ENCODE results near the gene SPRY2. TPM values are rescaled to one million over a fixed set of nuclear protein-coding genes. Genes with fewer than 3 reads are reported as not detected.

SPRY2 gene
- total RNA-seq, 2 experiments from 2014 or later = 0.41 to 0.56 TPM

DNA sequence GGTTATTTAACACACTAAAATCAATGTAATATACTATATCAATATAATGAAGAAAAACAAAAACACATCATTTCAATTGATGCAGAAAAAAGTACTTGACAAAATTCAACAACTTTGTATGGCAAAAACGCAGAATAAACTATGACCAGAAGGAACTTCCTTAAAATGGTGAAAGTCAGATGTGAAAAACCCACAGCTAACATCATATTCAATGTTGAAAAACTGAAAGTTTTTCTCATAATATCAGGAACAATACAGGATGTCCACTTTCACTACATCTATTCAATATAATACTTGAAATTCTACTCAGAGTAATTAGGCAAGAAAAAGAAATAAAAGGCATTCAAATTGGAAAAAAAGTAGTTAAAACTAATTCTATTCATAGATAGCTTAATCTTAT is 50.3 kb downstream of the SPRY2 start:
- no peak overlapping the region for H3K27ac Mint-ChIP-seq
- H3K27me3 Mint-ChIP-seq = no peaks in the 10 kb centered on the region
- no peak for DNase-seq
- no peaks in the 10 kb centered on the region for H3K4me1 Mint-ChIP-seq
- no peak overlapping the region for H3K4me3 Mint-ChIP-seq
- H3K9me3 Mint-ChIP-seq (ENCODE audit: low read depth) = no peaks in the 10 kb centered on the region
- no peaks in the 10 kb centered on the region for H3K36me3 Mint-ChIP-seq
- ATAC-seq = no peak
- CTCF ChIA-PET = no interaction called here
